Osteocyte (in vitro differentiated cells): Measurements from ENCODE around the gene FGF12. TPM values are rescaled to one million over a fixed set of nuclear protein-coding genes. Genes with fewer than 3 reads are reported as not detected.

Source experiments
- DNase-seq: peaks from one replicate; pipeline ENCODE4 v3.0.0; 2021; ENCODE audit warnings: mixed read lengths; ENCODE audit not compliant: unreplicated experiment; ENCODE audit errors: extremely low spot score
- H3K27ac Mint-ChIP-seq: one replicate; pipeline ENCODE4 v1.8.0; 2021; ENCODE audit warnings: mild to moderate bottlenecking, mixed read lengths; ENCODE audit not compliant: unreplicated experiment
- H3K27me3 Mint-ChIP-seq: one replicate; pipeline ENCODE4 v1.8.0; 2021; ENCODE audit warnings: mixed read lengths; ENCODE audit not compliant: unreplicated experiment
- H3K36me3 Mint-ChIP-seq: one replicate; pipeline ENCODE4 v1.8.0; 2021; ENCODE audit warnings: mixed read lengths; ENCODE audit not compliant: unreplicated experiment
- H3K4me1 Mint-ChIP-seq: one replicate; pipeline ENCODE4 v1.8.0; 2021; ENCODE audit warnings: mixed read lengths; ENCODE audit not compliant: unreplicated experiment
- H3K4me3 Mint-ChIP-seq: one replicate; pipeline ENCODE4 v1.8.0; 2021; ENCODE audit warnings: mild to moderate bottlenecking, moderate library complexity, mixed read lengths; ENCODE audit not compliant: unreplicated experiment
- H3K9me3 Mint-ChIP-seq: one replicate; pipeline ENCODE4 v1.8.0; 2021; ENCODE audit warnings: mixed read lengths; ENCODE audit not compliant: unreplicated experiment
- CTCF ChIP-seq: fragments of 200-600 bp; sonication (generic); IDR thresholded peaks from 2 replicates; pipeline ENCODE4 v1.5.0; 2021; ENCODE audit warnings: antibody characterized with exemption, mild to moderate bottlenecking, moderate library complexity
- total RNA-seq: library from RNA; stranded (reverse); gene quantifications from 2 replicates; pipeline ENCODE4 v1.2.1, GENCODE V29; 2021

Gene FGF12
- total RNA-seq, 1 donor from 2014 or later, result not detected

DNA sequence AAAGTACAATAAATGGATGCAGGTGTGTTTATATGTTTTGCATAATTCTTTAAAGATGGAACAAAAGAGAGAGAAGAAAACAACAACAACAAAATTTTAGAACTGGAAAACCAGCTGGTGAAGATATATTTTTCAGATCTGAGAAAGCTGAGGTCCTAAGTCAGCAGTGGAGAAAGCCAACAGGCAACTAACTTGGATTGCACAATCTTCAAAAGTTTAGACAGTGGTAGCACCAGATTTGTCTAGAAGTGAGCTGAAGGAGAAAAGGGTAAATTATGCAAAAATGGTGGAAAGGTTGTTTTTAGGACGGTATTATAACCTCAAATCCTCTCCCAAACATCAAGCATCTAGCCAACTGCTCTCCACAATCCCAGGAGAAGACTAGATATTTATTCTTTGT, 17.0 kb downstream of the FGF12 start:
- no peaks in the 10 kb centered on the region for H3K9me3 Mint-ChIP-seq
- no peak overlapping the region for H3K27ac Mint-ChIP-seq
- no peak overlapping the region for H3K4me3 Mint-ChIP-seq
- H3K27me3 Mint-ChIP-seq, result no peaks in the 10 kb centered on the region
- no peaks in the 10 kb centered on the region for H3K4me1 Mint-ChIP-seq
- no peak for DNase-seq
- no peak for TF ChIP-seq CTCF
- H3K36me3 Mint-ChIP-seq, result no peaks in the 10 kb centered on the region

- H3K4me3 Mint-ChIP-seq, result no peak overlapping the region
- H3K9me3 Mint-ChIP-seq, result no peaks in the 10 kb centered on the region
- H3K4me1 Mint-ChIP-seq, result no peaks in the 10 kb centered on the region
- DNase-seq, result no peak
- H3K36me3 Mint-ChIP-seq, result no peaks in the 10 kb centered on the region
- H3K27me3 Mint-ChIP-seq, result no peaks in the 10 kb centered on the region
- H3K27ac Mint-ChIP-seq, result no peak overlapping the region
- TF ChIP-seq CTCF, result no peak
Measured at GRCh38 chr3:192706272-192706671, 21.1 kb downstream of the FGF12 start.

- no peaks in the 10 kb centered on the region for H3K36me3 Mint-ChIP-seq
- TF ChIP-seq CTCF, result no peak
- no peaks in the 10 kb centered on the region for H3K9me3 Mint-ChIP-seq
- H3K4me3 Mint-ChIP-seq, result no peak overlapping the region
- peaks cover 4% of the 10 kb centered on the region for H3K27me3 Mint-ChIP-seq
- no peak for DNase-seq
- no peaks in the 10 kb centered on the region for H3K4me1 Mint-ChIP-seq
- H3K27ac Mint-ChIP-seq, result no peak overlapping the region
Measured at GRCh38 chr3:192700885-192701284, 26.5 kb downstream of the FGF12 start.

DNA sequence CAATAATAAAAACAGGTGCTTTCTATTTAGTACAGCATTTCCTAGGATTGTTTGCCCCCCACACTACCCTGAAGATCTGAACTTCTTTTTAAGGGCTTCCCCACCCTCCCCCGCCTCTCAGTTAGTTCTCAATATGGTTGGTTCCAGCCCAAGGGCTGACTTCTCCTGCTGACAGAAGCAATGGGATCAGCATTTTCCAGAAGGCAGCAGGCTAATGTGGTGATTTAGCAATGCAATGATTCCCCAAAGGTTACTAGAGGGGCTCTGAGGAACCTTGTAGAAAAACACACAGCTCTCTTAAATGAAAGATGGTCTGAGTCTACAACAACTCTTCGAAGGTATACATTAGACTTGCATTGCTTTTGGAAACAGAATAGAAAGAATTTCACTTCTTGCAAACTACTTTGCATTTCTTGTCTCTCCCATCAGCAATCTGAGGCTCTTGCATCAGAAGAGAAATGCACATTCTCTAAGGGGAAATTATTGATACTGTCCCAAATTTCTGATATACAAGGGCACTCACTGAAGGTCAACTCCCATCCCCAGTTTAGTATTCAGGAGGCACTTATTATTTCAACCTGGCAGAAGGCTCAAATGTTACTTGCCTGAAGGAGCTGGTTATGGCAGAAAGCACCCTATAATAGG, 30.3 kb downstream of the FGF12 start:
- H3K27ac Mint-ChIP-seq, result no peak overlapping the region
- H3K4me3 Mint-ChIP-seq, result no peak overlapping the region
- no peaks in the 10 kb centered on the region for H3K36me3 Mint-ChIP-seq
- no peaks in the 10 kb centered on the region for H3K4me1 Mint-ChIP-seq
- DNase-seq, result no peak
- no peaks in the 10 kb centered on the region for H3K9me3 Mint-ChIP-seq
- no peak for TF ChIP-seq CTCF
- peaks cover 4% of the 10 kb centered on the region for H3K27me3 Mint-ChIP-seq

- no peak for TF ChIP-seq CTCF
- no peaks in the 10 kb centered on the region for H3K4me1 Mint-ChIP-seq
- H3K27ac Mint-ChIP-seq, result no peak overlapping the region
- peaks cover 24% of the 10 kb centered on the region for H3K9me3 Mint-ChIP-seq
- H3K36me3 Mint-ChIP-seq, result no peaks in the 10 kb centered on the region
- no peak for DNase-seq
- H3K27me3 Mint-ChIP-seq, result no peaks in the 10 kb centered on the region
- H3K4me3 Mint-ChIP-seq, result no peak overlapping the region
Measured at GRCh38 chr3:192687488-192688152, 39.7 kb downstream of the FGF12 start.
